HepG2 (cell line): ENCODE results near the gene VAC14.

Source experiments
- EZH2 ChIP-seq: conservative IDR thresholded peaks from 2 replicates; pipeline ENCODE4 v1.6.1; 2012; ENCODE audit warnings: mild to moderate bottlenecking, low read depth, low read length, moderate library complexity
- WIZ ChIP-seq: sonication (generic); formaldehyde crosslinking; IDR thresholded peaks from 2 replicates; pipeline ENCODE4 v1.5.1; 2020; ENCODE audit warnings: mild to moderate bottlenecking, missing genetic modification reagents
- ZFY ChIP-seq: sonication (generic); formaldehyde crosslinking; IDR thresholded peaks from 2 replicates; pipeline ENCODE4 v1.4.0; 2020; ENCODE audit warnings: missing genetic modification reagents
- TF ChIP-seq, protein P1 (sequence below): sonication (generic); formaldehyde crosslinking; IDR thresholded peaks from 2 replicates; pipeline ENCODE4 v1.5.0; 2020; ENCODE audit warnings: mild to moderate bottlenecking, missing genetic modification reagents, moderate library complexity

DNA sequence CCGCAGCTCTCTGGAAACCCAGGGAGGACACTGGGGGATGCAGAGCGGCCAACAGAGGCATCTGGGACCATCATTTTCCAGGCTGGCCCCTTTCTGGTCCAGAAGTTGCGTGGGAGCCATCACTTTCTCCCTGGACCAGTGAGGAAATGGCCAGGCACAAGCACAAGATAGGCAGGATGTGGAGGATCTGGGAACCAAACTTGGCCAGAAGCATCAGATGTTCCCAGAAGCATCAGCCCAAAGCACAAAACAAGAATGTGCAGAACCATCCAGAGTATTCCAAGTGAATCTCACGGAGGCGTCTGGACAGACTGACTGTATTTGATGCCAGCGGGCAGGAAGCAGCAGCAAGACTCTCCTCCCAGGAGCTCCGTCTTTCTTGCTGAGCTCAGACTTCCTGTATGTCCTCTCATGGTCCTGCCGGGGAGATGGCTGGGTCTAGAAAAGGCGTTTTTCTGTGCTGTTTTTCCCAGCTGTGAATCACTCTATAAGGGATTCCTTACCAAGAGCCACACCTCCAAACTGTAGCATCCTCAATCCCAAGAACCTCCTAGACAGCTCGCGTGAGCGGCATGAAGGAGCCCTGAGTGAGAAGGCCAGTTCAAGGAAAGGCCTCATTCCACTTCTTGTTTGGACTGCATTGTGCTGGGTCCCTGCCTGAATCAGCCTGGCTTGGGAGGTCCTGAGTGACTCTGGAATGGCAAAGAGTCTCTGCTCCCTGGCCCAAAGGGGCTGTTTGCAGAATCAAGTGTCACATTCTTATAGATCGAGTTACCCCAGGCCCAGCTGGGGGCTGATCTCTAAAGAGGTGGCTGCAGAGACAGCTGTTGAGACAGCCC is 65.6 kb downstream of the VAC14 start:
- no peak for TF ChIP-seq EZH2
- TF ChIP-seq, protein P1, sequence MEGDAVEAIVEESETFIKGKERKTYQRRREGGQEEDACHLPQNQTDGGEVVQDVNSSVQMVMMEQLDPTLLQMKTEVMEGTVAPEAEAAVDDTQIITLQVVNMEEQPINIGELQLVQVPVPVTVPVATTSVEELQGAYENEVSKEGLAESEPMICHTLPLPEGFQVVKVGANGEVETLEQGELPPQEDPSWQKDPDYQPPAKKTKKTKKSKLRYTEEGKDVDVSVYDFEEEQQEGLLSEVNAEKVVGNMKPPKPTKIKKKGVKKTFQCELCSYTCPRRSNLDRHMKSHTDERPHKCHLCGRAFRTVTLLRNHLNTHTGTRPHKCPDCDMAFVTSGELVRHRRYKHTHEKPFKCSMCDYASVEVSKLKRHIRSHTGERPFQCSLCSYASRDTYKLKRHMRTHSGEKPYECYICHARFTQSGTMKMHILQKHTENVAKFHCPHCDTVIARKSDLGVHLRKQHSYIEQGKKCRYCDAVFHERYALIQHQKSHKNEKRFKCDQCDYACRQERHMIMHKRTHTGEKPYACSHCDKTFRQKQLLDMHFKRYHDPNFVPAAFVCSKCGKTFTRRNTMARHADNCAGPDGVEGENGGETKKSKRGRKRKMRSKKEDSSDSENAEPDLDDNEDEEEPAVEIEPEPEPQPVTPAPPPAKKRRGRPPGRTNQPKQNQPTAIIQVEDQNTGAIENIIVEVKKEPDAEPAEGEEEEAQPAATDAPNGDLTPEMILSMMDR (CRISPR knock-in tag): no peak
- TF ChIP-seq ZFY (CRISPR knock-in tag): no peak
- TF ChIP-seq WIZ (CRISPR knock-in tag): no peak
